Measurements from ENCODE around the gene GFPT2. TPM values are rescaled to one million over a fixed set of nuclear protein-coding genes. Genes with fewer than 3 reads are reported as not detected.

The GFPT2 gene
- total RNA-seq, 1 donor from 2014 or later, result 1.7 TPM

DNA sequence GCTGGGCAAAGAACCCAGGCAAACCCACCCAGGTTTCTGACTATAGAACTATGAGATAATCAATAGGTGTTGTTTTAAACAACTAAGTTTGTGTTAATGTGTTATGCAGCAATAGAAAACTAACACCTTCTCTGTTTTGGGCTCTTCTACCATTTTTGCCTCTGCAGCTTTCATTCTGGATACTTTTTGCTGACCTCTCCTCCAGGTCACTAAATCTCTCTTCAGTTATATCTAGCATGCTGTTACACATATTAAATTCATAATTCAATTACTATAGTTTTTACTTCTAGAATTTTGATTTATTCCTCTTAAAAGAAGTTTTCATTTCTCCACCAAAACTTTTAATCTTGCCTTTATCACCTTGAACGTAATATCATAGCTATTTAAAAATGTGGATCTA, 78.4 kb downstream of the GFPT2 start:
- no peak for DNase-seq (ENCODE audit: low spot score, unreplicated experiment)
- Mint-ChIP-seq H3K36me3 (ENCODE audit: insufficient read depth) (peaks cover 77% of the 10 kb centered on the region), H3K27me3 (no peaks in the 10 kb centered on the region), H3K4me3 (ENCODE audit: low read depth) (no peak overlapping the region), H3K9me3 (ENCODE audit: low read depth) (peaks cover 40% of the 10 kb centered on the region), H3K4me1 (ENCODE audit: low read depth) (no peaks in the 10 kb centered on the region), H3K27ac (no peak overlapping the region)
- no peak for TF ChIP-seq CTCF (IDR thresholded peaks at IDR 0.05; ENCODE audit: unreplicated experiment)

- Mint-ChIP-seq H3K4me3 (ENCODE audit: low read depth) (no peak overlapping the region), H3K36me3 (ENCODE audit: insufficient read depth) (peaks cover 79% of the 10 kb centered on the region), H3K27ac (no peak overlapping the region), H3K9me3 (ENCODE audit: low read depth) (peaks cover 42% of the 10 kb centered on the region), H3K4me1 (ENCODE audit: low read depth) (no peaks in the 10 kb centered on the region), H3K27me3 (no peaks in the 10 kb centered on the region)
- no peak for TF ChIP-seq CTCF (IDR thresholded peaks at IDR 0.05; ENCODE audit: unreplicated experiment)
- no peak for DNase-seq (ENCODE audit: low spot score, unreplicated experiment)
Observed at GRCh38 chr5:180271221-180271620, 81.9 kb downstream of the GFPT2 start.

DNA sequence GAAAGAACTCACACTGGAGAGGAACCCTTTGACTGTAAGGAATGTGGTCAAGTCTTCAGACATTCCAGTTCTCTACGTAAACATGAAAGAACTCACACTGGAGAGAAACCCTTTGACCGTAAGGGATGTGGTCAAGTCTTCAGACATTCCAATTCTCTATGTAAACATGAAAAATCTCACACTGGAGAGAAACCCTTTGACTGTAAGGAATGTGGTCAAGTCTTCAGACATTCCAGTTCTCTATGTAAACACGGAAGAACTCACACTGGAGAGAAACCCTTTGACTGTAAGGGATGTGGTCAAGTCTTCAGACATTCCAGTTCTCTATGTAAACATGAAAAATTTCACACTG, 93.9 kb downstream of the GFPT2 start:
- TF ChIP-seq CTCF (IDR thresholded peaks at IDR 0.05; ENCODE audit: unreplicated experiment), result no peak
- no peak for DNase-seq (ENCODE audit: low spot score, unreplicated experiment)
- Mint-ChIP-seq H3K36me3 (ENCODE audit: insufficient read depth) (peaks cover 92% of the 10 kb centered on the region), H3K27ac (no peak overlapping the region), H3K4me3 (ENCODE audit: low read depth) (no peak overlapping the region), H3K27me3 (no peaks in the 10 kb centered on the region), H3K9me3 (ENCODE audit: low read depth) (peaks cover 64% of the 10 kb centered on the region), H3K4me1 (ENCODE audit: low read depth) (no peaks in the 10 kb centered on the region)

DNA sequence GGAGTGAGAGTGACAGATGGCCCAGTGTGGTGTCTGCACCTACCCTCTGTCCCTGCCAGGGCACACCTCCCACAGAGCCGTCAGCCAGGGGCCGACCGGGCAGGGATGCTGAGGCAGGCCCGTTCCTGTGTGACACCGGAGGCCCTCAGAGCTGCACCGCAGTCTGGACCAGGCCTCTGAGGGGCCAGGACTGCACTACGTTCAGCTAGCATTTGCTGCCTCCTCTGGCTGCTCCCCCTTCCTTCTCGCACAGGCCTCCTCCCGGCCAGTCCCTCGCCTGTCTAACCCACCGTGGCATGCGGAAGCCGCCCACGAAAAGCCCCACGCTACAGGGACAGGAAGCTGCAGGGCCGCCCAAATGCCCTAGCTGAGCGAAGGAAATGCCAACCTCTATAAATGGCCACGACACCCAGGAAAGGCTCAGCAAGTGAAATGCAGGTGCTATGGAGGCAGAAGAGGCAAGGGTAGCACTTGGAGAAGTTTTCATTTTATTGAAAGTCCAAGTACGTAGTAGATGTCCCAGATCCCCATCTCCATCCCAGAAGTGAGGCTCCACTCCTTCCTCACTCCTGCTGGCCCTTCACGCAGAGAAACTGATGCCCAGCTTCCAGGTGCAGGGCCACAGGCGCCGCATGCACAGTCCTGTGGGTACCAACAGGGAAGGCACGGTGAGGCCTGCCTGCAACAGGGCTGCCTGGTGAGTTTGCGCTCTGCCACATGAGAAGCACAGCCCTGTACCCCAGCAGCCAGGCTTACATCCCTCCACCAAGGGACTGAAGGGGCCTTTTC, 99.9 kb downstream of the GFPT2 start:
- Mint-ChIP-seq H3K9me3 (ENCODE audit: low read depth) (peaks cover 48% of the 10 kb centered on the region), H3K27ac (no peak overlapping the region)

DNA sequence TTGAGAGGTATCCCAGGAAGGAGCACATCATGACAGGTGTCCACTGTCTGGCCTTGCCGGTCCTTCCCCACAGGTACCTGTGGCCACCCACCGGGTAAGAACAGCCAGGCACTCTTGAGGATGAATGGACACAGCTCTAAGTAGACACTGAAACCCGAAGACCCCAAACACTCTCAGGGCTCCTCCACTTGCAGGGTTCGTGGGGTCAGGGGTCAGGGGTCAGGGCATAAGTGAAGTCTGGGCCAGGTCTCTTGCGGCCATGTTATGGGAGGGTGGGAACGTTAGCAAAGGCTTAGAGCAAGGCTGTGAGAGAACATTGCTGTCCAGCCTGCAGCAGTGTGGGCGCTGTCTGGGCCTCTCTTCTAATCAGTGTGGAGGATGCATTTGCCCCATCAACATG, 101.2 kb downstream of the GFPT2 start:
- Mint-ChIP-seq H3K4me1 (ENCODE audit: low read depth) (no peaks in the 10 kb centered on the region), H3K4me3 (ENCODE audit: low read depth) (no peak overlapping the region), H3K36me3 (ENCODE audit: insufficient read depth) (peaks cover 86% of the 10 kb centered on the region), H3K27ac (no peak overlapping the region), H3K9me3 (ENCODE audit: low read depth) (peaks cover 36% of the 10 kb centered on the region), H3K27me3 (no peaks in the 10 kb centered on the region)
- no peak for TF ChIP-seq CTCF (IDR thresholded peaks at IDR 0.05; ENCODE audit: unreplicated experiment)
- no peak for DNase-seq (ENCODE audit: low spot score, unreplicated experiment)

More for the DNA sequence above, 99.9 kb downstream of the GFPT2 start:
- TF ChIP-seq CTCF (IDR thresholded peaks at IDR 0.05; ENCODE audit: unreplicated experiment), result no peak
- peaks cover 87% of the 10 kb centered on the region for H3K36me3 Mint-ChIP-seq (ENCODE audit: insufficient read depth)
- no peak overlapping the region for H3K4me3 Mint-ChIP-seq (ENCODE audit: low read depth)
- H3K4me1 Mint-ChIP-seq (ENCODE audit: low read depth), result no peaks in the 10 kb centered on the region
- H3K27me3 Mint-ChIP-seq, result no peaks in the 10 kb centered on the region
- DNase-seq (ENCODE audit: low spot score, unreplicated experiment), result no peak
